H54 (cell line): ENCODE data around the gene DDAH1.
"Not testable (repeated sequence)": the region's sequence is repeated elsewhere in the genome, so short reads cannot be mapped to it uniquely, and the experiment has no call there.

Experiments used
- DNase-seq: peaks from one replicate; pipeline ENCODE4 v3.0.0; 2011; ENCODE audit warnings: low spot score, mixed read lengths; ENCODE audit not compliant: insufficient read length
- FAIRE-seq: peaks from 3 replicates; lab custom pipeline; 2011; peaks lifted over from hg19 to GRCh38; lab: Jason Lieb, UNC
- POLR2A ChIP-seq: IDR thresholded peaks from 2 replicates; pipeline ENCODE4 v1.6.1; 2011; ENCODE audit warnings: low read depth, mild to moderate bottlenecking, low read length

The DDAH1 gene

DNA sequence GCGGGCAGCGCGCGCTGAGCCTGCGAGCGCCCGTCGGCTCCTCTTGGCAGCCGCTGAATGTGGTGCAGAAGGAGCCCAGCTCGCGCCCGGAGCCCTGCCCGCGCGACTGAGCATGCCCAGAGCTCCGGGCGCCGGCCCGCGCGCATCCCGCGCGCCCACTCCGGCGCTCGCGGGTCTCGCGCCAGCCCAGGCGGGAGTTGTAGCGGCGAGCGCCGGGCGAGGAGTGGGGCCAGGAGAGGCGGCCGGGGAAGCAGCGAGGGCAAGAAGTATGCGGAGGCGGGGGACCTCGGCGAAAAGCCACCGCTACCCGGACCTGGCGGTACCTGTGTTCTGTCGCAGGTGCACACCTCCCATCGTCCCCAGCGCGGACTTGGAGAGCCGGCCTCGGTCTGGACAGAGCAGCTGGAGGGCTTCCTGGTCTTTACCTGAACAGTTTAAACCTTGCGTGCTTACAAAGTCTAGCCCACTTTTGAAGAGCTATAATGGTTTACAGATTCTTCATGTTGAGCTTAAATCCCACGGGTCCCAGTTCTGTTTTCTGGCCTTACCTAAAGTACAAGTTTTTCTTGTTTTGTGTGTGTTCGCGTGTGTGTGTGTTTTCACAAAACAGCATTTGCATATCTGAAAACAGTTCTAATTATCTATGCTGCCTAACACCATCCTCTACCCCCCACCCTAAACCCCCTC, at the start of gene DDAH1:
TSS of gene DDAH1 (minus strand) at position 61 of the 687 bp plus-strand sequence. CDS start 114 bp downstream, outside the sequence.
- no peak for FAIRE-seq
- peak; percentile 52 for DNase-seq
- TF ChIP-seq POLR2A = peak; percentile 40; the same call in 1 of the 2 replicates

GRCh38 chr1:85513998-85514397, 49.0 kb upstream of the DDAH1 start:
- not testable (repeated sequence) for FAIRE-seq, DNase-seq

DNA sequence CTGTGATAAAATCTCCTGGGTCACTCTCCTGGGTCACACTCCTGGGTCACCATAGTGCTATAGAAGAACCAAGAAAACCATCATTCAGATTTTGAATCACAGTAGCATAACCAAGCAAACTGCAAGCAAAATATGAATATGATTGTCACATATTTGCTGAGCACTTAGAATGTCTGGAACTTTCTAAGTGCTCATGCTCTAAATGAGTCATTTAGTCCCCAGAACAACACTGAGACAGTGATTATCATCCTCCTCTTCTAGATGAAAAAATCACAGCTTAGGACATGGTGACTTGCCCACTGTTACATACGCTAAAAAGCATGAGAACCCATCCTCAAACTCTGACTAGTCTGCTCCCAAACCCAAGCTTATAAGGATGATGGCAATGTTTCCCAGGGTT, 39.5 kb upstream of the DDAH1 start:
- no peak for TF ChIP-seq POLR2A
- DNase-seq = no peak
- no peak for FAIRE-seq

- DNase-seq (no peak), FAIRE-seq (no peak)
These were observed 37.7 kb upstream of the DDAH1 start for GRCh38 chr1:85502625-85503083.

GRCh38 chr1:85502171-85502570, 37.2 kb upstream of the DDAH1 start:
- no peak for DNase-seq
- no peak for TF ChIP-seq POLR2A
- peak; percentile 43 for FAIRE-seq

More at GRCh38 chr1:85502625-85503083, 37.7 kb upstream of the DDAH1 start:
- no peak for TF ChIP-seq POLR2A

DNA sequence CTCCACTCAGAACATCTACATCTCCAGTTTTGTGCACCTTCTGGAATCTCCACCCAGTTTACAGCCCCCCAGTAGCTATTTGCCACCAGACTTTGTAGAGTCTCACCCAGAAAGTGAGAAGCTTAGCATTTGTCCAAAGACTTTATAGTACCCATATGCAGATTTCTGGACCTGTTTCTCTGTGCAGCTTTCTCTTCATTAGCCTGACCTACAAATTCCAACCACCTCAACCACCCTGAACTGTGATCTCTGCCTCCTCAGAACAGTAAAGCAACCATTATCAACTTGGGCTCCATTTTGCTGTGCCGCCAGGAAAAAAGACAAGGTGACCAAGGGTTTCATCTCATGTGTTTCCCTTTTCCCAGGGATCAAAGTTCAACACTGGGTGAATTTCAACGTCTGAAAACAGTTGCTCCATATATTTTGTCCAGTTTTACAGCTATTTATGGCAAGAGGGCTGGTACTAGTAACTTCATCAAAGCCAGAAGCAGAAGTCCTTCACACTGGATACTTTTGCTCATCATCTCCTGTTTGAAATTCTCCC, 36.5 kb upstream of the DDAH1 start:
- DNase-seq (no peak), FAIRE-seq (no peak)
- TF ChIP-seq POLR2A = no peak

DNA sequence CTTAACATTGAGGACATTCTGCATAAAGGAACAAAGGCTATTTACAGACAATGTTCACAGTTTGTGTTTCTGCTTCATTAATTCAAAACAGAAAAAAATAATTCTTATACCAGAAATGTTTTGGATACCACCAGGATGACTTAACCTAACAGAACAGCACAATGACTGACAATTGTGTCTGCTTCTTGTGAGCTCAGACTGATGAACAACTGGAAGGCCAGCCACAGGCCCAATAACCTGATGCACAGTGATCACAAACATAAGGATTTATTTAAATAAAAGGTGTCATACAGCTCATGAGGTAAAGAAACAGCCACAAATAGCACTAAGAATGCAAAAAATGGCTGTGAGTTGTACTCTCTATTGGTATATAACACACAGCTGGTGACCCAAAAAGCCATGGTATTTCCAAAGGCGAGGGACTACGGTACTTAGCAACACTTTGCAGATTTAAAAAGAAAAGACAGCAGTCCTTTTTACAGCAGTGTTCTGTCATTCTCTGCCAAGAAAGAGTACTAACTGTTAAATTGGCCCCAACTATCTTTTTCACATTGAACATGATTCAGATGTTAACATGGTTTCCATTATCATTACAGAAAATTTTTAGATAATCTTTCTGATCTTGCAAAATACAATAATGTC, 32.1 kb upstream of the DDAH1 start:
- FAIRE-seq (no peak), DNase-seq (no peak)
- no peak for TF ChIP-seq POLR2A

GRCh38 chr1:85495556-85495955, 30.6 kb upstream of the DDAH1 start:
- DNase-seq (peak; percentile 14), FAIRE-seq (peak; percentile 96)
- TF ChIP-seq POLR2A = no peak

DNA sequence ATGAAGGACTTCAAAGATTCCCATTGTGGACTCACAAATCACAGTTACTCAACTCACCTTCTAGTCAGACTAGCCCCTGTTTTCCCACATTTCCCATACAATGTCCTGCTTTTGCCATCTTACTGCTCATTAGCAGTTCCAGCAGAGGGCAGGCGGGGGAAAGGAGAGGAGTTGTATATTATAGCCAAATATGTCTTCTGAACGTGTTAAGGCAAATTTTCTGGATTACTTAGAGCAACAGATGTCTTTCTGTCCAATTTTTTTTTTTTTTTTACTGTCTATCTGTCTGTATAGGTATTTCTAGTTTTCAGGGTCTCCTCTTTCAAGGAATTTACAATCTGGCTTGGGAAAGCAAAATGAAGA, 29.9 kb upstream of the DDAH1 start:
- FAIRE-seq = no peak
- no peak for DNase-seq
- TF ChIP-seq POLR2A = no peak

DNA sequence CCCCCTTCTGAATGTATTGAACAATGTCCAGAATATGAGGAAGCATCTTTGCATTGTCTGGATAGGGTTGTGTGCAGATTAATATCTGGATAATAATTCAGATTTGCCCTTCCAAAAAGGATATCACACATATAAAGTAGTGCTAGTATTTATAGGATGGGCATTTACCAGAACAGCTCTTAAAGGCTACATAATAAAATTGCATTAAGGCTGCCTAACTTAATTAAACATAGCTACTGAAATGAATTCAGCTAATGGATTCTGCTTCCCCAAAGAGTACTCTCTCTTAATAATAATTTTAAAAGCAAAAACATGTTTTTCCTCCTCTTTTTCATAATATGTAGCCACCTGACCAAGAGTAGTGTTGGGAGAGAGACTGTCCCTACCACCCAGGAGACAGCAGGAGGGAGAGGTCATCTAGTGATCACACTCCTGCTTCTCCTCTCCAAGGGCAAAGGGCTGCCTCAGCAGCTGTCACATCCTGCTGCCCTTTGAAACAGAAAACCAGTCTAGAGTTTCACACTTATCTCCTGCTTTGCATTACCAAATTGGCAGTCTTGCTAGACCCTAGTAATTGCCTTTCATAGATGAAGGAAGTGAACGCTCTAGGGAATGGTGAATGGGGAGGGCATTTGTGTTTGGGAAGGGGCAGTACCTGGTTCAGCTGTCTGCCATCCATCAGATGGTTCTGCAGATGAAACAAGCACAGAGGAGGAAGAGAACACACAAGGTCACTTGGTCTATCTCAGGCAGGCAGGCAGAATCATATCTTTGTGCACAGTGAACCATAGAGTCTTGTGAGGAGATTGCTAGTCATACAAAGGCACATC, 29.3 kb upstream of the DDAH1 start:
- FAIRE-seq = peak; percentile 75
- no peak for DNase-seq
- TF ChIP-seq POLR2A = no peak

DNA sequence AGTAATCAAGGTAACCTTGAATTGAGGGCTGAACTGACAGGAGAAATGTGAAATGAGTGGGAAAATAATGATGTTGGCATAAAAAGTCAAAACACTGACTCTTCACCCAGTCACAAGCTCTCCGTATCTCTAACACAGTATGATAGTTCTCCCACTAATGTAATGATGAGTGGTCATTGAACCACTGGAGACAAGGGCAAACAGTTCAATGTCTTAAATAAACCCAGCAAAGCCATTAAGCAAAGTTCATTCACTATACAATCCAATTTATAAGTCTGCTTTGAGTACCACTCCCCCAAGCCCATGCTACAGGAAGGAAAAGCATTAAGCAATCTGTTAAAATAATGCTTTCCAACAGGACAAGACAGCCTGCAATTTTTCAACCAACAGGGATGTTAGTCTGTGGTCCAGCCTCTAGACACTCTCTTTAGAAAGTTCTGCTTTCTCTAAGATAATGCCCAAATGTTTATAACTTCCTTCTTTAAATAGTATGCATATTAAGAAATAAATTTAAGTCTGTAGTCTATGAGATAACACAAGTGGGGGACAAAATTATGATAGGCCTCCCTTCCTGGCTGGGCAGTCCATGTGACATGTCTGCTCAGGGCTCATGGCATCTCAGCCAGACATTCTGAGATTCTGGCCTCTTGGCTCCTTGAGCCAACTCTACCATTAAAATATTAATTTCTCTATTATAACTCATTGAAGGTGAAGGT, 25.5 kb upstream of the DDAH1 start:
- no peak for DNase-seq
- FAIRE-seq = no peak
- TF ChIP-seq POLR2A = no peak

DNA sequence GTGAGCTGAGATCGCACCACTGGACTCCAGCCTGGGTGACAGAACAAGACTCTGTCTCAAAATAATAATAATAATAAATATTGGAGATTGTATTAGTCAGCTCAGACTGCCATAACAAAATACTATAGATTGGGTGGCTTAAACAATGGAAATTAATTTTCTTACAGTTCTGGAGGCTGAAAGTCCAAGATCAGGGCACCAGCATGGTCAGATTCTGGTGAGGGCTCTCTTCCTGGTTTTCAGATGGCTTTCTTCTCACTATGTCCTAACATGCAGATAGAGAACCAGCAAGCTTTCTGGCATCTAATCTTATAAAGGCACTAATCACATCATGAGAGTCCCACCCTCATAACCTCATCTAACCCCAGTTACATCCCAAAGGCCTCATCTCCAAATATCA, 23.2 kb upstream of the DDAH1 start:
- TF ChIP-seq POLR2A = no peak
- FAIRE-seq = no peak
- DNase-seq = no peak

DNA sequence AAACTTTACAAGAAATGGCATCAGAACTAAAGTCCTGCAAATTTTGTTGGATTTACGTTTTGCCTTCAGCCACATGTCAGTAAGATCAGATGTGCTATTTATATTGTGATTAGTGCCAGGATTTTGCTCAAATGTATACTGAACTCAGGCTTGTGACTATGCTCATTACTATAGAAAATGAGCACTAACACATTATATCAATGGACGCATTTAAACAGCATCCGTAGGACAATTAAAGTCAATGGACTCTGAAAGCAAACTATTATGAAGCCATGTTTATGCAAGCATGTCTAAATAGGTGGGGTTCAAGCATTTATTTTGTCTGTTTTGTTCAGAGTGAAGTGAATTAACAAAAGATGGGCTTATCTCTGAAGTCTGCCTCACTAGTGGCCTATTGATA, 20.6 kb upstream of the DDAH1 start:
- FAIRE-seq = no peak
- TF ChIP-seq POLR2A = no peak
- DNase-seq = no peak
